ENCODE data around the gene NID1.

GRCh38 chr1:235992346-235992745, 72.5 kb downstream of the NID1 start:
- TF ChIP-seq EP300 (IDR thresholded peaks at IDR 0.05; ENCODE audit: borderline replicate concordance) (no peak), REST (IDR thresholded peaks at IDR 0.05; ENCODE audit: low read depth) (no peak), YY1 (IDR thresholded peaks at IDR 0.05; ENCODE audit: low read depth) (no peak)
